ENCODE data around the gene CPNE2. TPM values are rescaled to one million over a fixed set of nuclear protein-coding genes. Genes with fewer than 3 reads are reported as not detected.

Gene CPNE2
- total RNA-seq, 3 donors from 2014 or later (not counting 1 experiment from before 2014, with no cell fraction given), result 2.0 to 2.6 (median 2.4) TPM

- ATAC-seq, result peak in 2 of 3 donors; percentile 6 to 27
Measured at GRCh38 chr16:57045694-57046381, 46.5 kb upstream of the CPNE2 start.

GRCh38 chr16:57048095-57048494 lies 44.3 kb upstream of the CPNE2 start:
- TF ChIP-seq CTCF (IDR thresholded peaks at IDR 0.05), result no peak
- no peak overlapping the region for H3K27ac ChIP-seq (ENCODE audit: low read length)
- Mint-ChIP-seq H3K36me3 (no peaks in the 10 kb centered on the region), H3K9me3 (no peaks in the 10 kb centered on the region), H3K27me3 (ENCODE audit: low read depth in 2 of 2) (no peaks in the 10 kb centered on the region), H3K4me3 (no peak overlapping the region), H3K27ac (peak overlapping the region; percentile 27 to 64), H3K4me1 (peaks cover 12 to 17% of the 10 kb centered on the region in 2 donors)
- H3K9me3 ChIP-seq (ENCODE audit: control insufficient read depth, insufficient read depth, low read length), result no peaks in the 10 kb centered on the region
- H3K27me3 ChIP-seq (ENCODE audit: control insufficient read depth, insufficient read depth, low read length), result no peaks in the 10 kb centered on the region
- 97% methylated on average over 2 of the region's 2 CpGs for WGBS (ENCODE audit: insufficient coverage)
- H3K36me3 ChIP-seq (ENCODE audit: control insufficient read depth, insufficient read depth, low read length), result peaks cover 89% of the 10 kb centered on the region
- H3K4me3 ChIP-seq (ENCODE audit: low read length), result no peak overlapping the region
- intact Hi-C loops (cut with micrococcal nuclease), result no loop called here
- DNase-seq (no peak), ATAC-seq (no peak)
- peaks cover 35% of the 10 kb centered on the region for H3K4me1 ChIP-seq (ENCODE audit: control insufficient read depth, insufficient read depth, low read length)

More at GRCh38 chr16:57045694-57046381, 46.5 kb upstream of the CPNE2 start:
- peaks cover 74% of the 10 kb centered on the region for H3K36me3 ChIP-seq (ENCODE audit: control insufficient read depth, insufficient read depth, low read length)
- 68% methylated on average over 13 of the region's 13 CpGs for WGBS (ENCODE audit: insufficient coverage)
- intact Hi-C loops (cut with micrococcal nuclease), result loop anchor here (1.0 kb wide), 1 partner anchor 82 kb away; no protein-coding TSS in a partner anchor
- TF ChIP-seq CTCF (IDR thresholded peaks at IDR 0.05), result peak; percentile 44
- peaks cover 6% of the 10 kb centered on the region for H3K36me3 Mint-ChIP-seq
- H3K9me3 ChIP-seq (ENCODE audit: control insufficient read depth, insufficient read depth, low read length), result no peaks in the 10 kb centered on the region
- H3K4me1 Mint-ChIP-seq, result peaks cover 35 to 37% of the 10 kb centered on the region in 2 donors
- no peaks in the 10 kb centered on the region for H3K27me3 Mint-ChIP-seq (ENCODE audit: low read depth in 2 of 2)
- no peak overlapping the region for H3K4me3 ChIP-seq (ENCODE audit: low read length)
- peaks cover 2 to 3% of the 10 kb centered on the region in 2 donors for H3K9me3 Mint-ChIP-seq
- peak; percentile 40 to 66 for DNase-seq
- H3K4me1 ChIP-seq (ENCODE audit: control insufficient read depth, insufficient read depth, low read length), result peaks cover 57% of the 10 kb centered on the region
- H3K4me3 Mint-ChIP-seq, result peak overlapping the region; percentile 53
- peak overlapping the region; percentile 37 for H3K27ac ChIP-seq (ENCODE audit: low read length)
- no peaks in the 10 kb centered on the region for H3K27me3 ChIP-seq (ENCODE audit: control insufficient read depth, insufficient read depth, low read length)
- peak overlapping the region; percentile 81 to 87 for H3K27ac Mint-ChIP-seq

- peaks cover 85% of the 10 kb centered on the region for H3K36me3 ChIP-seq (ENCODE audit: control insufficient read depth, insufficient read depth, low read length)
- 71% methylated on average over 3 of the region's 4 CpGs for WGBS (ENCODE audit: insufficient coverage)
- H3K9me3 ChIP-seq (ENCODE audit: control insufficient read depth, insufficient read depth, low read length), result no peaks in the 10 kb centered on the region
- no peak for ATAC-seq
- no peak overlapping the region for H3K4me3 Mint-ChIP-seq
- H3K4me1 ChIP-seq (ENCODE audit: control insufficient read depth, insufficient read depth, low read length), result peaks cover 20% of the 10 kb centered on the region
- no peak overlapping the region for H3K27ac Mint-ChIP-seq
- no peak overlapping the region for H3K27ac ChIP-seq (ENCODE audit: low read length)
- DNase-seq, result no peak
- peaks cover 7 to 12% of the 10 kb centered on the region in 2 donors for H3K4me1 Mint-ChIP-seq
- no peaks in the 10 kb centered on the region for H3K36me3 Mint-ChIP-seq
- no peak for TF ChIP-seq CTCF (IDR thresholded peaks at IDR 0.05)
- H3K27me3 Mint-ChIP-seq (ENCODE audit: low read depth in 2 of 2), result no peaks in the 10 kb centered on the region
- intact Hi-C loops (cut with micrococcal nuclease), result no loop called here
- H3K27me3 ChIP-seq (ENCODE audit: control insufficient read depth, insufficient read depth, low read length), result no peaks in the 10 kb centered on the region
- H3K9me3 Mint-ChIP-seq, result no peaks in the 10 kb centered on the region
- H3K4me3 ChIP-seq (ENCODE audit: low read length), result no peak overlapping the region
Measured at GRCh38 chr16:57049678-57050077, 42.7 kb upstream of the CPNE2 start.
